Loucy (cell line): ENCODE data around the gene B4GALNT3.

Experiments used
- H2AFZ ChIP-seq: fragments of 200-600 bp; sonication (generic); 2 replicates; pipeline ENCODE4 v1.6.0; 2016; ENCODE audit warnings: antibody characterized with exemption, mild to moderate bottlenecking, low read length, moderate library complexity
- H3F3A ChIP-seq: fragments of 200-600 bp; 2 replicates; pipeline ENCODE4 v1.6.0; 2016; ENCODE audit warnings: antibody characterized with exemption, low read depth, mild to moderate bottlenecking
- H3K27me3 ChIP-seq: fragments of 200-600 bp; sonication (generic); 2 replicates; pipeline ENCODE4 v1.6.1; 2014; ENCODE audit warnings: low read length, mild to moderate bottlenecking; ENCODE audit not compliant: insufficient read depth, poor library complexity, severe bottlenecking
- H3K36me3 ChIP-seq: fragments of 200-600 bp; sonication (generic); 2 replicates; pipeline ENCODE4 v1.6.1; 2016; ENCODE audit warnings: low read length; ENCODE audit not compliant: insufficient read depth
- H3K4me1 ChIP-seq: fragments of 200-600 bp; sonication (generic); 2 replicates; pipeline ENCODE4 v1.5.1; 2014; ENCODE audit warnings: low read length, mild to moderate bottlenecking; ENCODE audit not compliant: insufficient read depth, poor library complexity, severe bottlenecking
- H3K4me2 ChIP-seq: fragments of 200-600 bp; sonication (generic); 2 replicates; pipeline ENCODE4 v1.6.0; 2014; ENCODE audit warnings: antibody characterized with exemption, low read length, low read depth, mild to moderate bottlenecking; ENCODE audit not compliant: poor library complexity, severe bottlenecking
- H3K4me3 ChIP-seq: fragments of 200-600 bp; sonication (generic); 2 replicates; pipeline ENCODE4 v1.5.1; 2014; ENCODE audit warnings: low read length, mild to moderate bottlenecking, mixed read lengths; ENCODE audit not compliant: poor library complexity, severe bottlenecking
- H3K79me2 ChIP-seq: fragments of 200-600 bp; sonication (generic); 2 replicates; pipeline ENCODE4 v1.6.1; 2014; ENCODE audit warnings: low read length; ENCODE audit not compliant: insufficient read depth
- H3K9ac ChIP-seq: fragments of 200-600 bp; sonication (generic); 2 replicates; pipeline ENCODE4 v1.6.0; 2014; ENCODE audit warnings: mild to moderate bottlenecking, low read depth, low read length, moderate library complexity; ENCODE audit not compliant: poor library complexity, severe bottlenecking
- H3K9me2 ChIP-seq: fragments of 200-600 bp; sonication (generic); replicated peaks from 2 replicates; pipeline ENCODE4 v1.6.1; 2016; ENCODE audit warnings: low read depth, low read length, mixed read lengths
- H3K9me3 ChIP-seq: fragments of 200-600 bp; sonication (generic); 2 replicates; pipeline ENCODE4 v1.6.1; 2014; ENCODE audit warnings: mild to moderate bottlenecking, antibody characterized with exemption, low read length, low read depth; ENCODE audit not compliant: insufficient read depth
- H4K20me1 ChIP-seq: fragments of 200-600 bp; sonication (generic); 2 replicates; pipeline ENCODE4 v1.6.0; 2014; ENCODE audit warnings: antibody characterized with exemption, low read length, mild to moderate bottlenecking; ENCODE audit not compliant: insufficient read depth, poor library complexity, severe bottlenecking
- EZH2phosphoT487 ChIP-seq: fragments of 200-600 bp; IDR thresholded peaks from 2 replicates; pipeline ENCODE4 v1.6.1; 2018; ENCODE audit warnings: antibody characterized with exemption, mild to moderate bottlenecking, moderate library complexity, borderline replicate concordance
- TF ChIP-seq, protein P1 (sequence below): fragments of 200-600 bp; sonication (generic); conservative IDR thresholded peaks from 2 replicates; pipeline ENCODE4 v1.5.1; 2014; ENCODE audit warnings: mild to moderate bottlenecking, antibody characterized with exemption, low read length

The B4GALNT3 gene

DNA sequence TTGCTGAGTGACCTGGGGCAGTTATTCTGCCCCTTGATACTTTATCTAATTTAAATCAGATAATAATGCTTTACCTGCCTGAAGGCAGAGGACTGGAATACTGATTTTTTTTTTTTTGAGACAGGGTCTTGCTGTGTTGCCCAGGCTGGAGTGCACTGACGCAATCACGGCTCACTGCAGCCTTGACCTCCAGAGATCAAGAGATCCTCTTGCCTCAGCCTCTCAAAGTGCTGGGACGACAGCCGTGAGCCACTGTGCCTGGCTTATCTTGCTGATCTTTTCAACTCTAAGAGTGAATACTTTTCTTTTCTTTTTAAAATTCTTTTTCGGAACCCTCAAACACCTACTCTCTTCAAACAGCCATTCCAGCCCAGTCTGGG, 699 bp upstream of the B4GALNT3 start:
- no peak overlapping the region for H3K4me3 ChIP-seq

DNA sequence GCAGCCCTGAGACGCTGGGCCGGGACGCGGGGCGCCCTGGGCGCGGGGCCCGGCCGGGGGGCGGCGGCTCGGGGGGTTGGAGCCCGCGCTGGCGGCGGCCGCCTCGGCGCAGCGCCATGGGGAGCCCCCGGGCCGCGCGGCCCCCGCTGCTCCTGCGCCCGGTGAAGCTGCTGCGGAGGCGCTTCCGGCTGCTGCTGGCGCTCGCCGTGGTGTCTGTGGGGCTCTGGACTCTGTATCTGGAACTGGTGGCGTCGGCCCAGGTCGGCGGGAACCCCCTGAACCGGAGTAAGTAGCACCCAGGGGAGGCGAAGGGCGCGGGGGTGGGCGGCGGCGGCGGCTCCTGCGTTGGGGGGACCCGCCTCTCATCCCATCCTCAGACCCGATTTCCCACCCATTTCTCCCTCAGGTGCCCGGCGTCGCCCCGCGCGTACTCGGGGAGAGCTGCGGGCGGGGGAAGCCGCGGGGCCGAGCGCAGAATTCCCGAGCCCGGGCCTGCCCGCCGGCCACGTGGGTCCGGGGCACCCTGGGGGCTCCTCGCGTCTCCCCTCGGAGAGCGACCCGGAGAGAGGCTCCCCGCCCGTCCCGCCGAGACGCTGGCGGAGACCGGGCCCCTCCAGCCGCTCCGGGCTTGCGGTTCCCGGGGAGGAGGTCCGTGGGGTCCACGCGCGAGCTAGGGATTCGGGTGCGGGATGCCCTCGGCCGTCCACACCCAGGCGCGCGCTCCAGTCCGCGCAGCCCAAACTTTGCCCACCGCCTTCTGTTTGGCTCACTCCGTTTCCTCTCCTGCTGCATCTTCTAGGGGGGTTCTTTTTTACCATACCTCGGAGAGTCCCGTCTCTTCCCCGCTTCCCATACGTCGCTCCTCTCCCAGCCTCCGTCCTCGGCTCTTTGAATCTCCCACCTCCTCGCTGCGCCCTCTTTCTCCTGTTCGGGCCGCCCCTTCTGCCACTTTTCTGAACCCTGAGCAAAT, 807 bp downstream of the B4GALNT3 start:
- Histone ChIP-seq H3K4me1 (no peaks in the 10 kb centered on the region), H4K20me1 (no peaks in the 10 kb centered on the region), H3K4me2 (no peak overlapping the region), H3K9me2 (no peaks in the 10 kb centered on the region), H3K79me2 (no peaks in the 10 kb centered on the region), H3K27me3 (no peaks in the 10 kb centered on the region), H3K4me3 (no peak overlapping the region), H3F3A (no peaks in the 10 kb centered on the region), H3K36me3 (no peaks in the 10 kb centered on the region), H3K9ac (no peak overlapping the region), H2AFZ (no peak overlapping the region), H3K9me3 (no peaks in the 10 kb centered on the region)
- TF ChIP-seq EZH2phosphoT487, result no peak
- TF ChIP-seq, protein P1, sequence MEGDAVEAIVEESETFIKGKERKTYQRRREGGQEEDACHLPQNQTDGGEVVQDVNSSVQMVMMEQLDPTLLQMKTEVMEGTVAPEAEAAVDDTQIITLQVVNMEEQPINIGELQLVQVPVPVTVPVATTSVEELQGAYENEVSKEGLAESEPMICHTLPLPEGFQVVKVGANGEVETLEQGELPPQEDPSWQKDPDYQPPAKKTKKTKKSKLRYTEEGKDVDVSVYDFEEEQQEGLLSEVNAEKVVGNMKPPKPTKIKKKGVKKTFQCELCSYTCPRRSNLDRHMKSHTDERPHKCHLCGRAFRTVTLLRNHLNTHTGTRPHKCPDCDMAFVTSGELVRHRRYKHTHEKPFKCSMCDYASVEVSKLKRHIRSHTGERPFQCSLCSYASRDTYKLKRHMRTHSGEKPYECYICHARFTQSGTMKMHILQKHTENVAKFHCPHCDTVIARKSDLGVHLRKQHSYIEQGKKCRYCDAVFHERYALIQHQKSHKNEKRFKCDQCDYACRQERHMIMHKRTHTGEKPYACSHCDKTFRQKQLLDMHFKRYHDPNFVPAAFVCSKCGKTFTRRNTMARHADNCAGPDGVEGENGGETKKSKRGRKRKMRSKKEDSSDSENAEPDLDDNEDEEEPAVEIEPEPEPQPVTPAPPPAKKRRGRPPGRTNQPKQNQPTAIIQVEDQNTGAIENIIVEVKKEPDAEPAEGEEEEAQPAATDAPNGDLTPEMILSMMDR, result no peak

More for the DNA sequence above, 699 bp upstream of the B4GALNT3 start:
- no peaks in the 10 kb centered on the region for H3K27me3 ChIP-seq
- H3K9me2 ChIP-seq, result no peaks in the 10 kb centered on the region
- 0 out of 2 replicates have a peak, but pooled peaks cover 3% of the 10 kb centered on the region for H3F3A ChIP-seq
- no peak overlapping the region for H2AFZ ChIP-seq
- no peaks in the 10 kb centered on the region for H3K79me2 ChIP-seq
- H3K4me2 ChIP-seq, result no peak overlapping the region
- H3K36me3 ChIP-seq, result no peaks in the 10 kb centered on the region
- H4K20me1 ChIP-seq, result no peaks in the 10 kb centered on the region
- no peak for TF ChIP-seq EZH2phosphoT487
- TF ChIP-seq, protein P1, result no peak
- H3K9me3 ChIP-seq, result no peaks in the 10 kb centered on the region
- H3K9ac ChIP-seq, result no peak overlapping the region
- H3K4me1 ChIP-seq, result no peaks in the 10 kb centered on the region

DNA sequence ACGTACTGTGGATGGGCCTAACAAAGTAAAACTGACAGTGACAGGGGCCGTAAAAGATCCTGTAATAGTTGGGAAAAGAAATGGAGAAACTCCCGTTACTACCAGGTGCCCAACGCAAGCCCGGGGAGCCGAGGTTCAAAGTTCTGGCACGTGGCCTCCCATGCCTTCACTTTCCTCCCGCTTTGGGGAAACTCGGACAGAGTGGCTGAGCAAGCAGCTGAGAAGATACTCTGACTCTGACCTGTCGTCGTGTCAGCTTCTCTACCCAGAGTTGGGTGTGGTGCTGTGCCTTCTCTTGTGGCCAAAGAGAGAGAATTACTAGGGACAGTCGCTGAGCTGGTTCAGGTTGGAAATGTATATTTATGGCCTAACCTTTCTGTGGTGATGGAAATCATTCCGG, 1.7 kb downstream of the B4GALNT3 start:
- no peak overlapping the region for H3K9ac ChIP-seq

More for the DNA sequence above, 1.7 kb downstream of the B4GALNT3 start:
- Histone ChIP-seq H3K79me2 (no peaks in the 10 kb centered on the region), H3K4me3 (no peak overlapping the region), H3K9me3 (no peaks in the 10 kb centered on the region), H3K4me2 (no peak overlapping the region), H3K36me3 (no peaks in the 10 kb centered on the region), H3K9me2 (no peaks in the 10 kb centered on the region), H3K4me1 (no peaks in the 10 kb centered on the region), H3F3A (no peaks in the 10 kb centered on the region), H3K27me3 (no peaks in the 10 kb centered on the region), H2AFZ (no peak overlapping the region), H4K20me1 (no peaks in the 10 kb centered on the region)
- no peak for TF ChIP-seq EZH2phosphoT487
- TF ChIP-seq, protein P1, result no peak
